Panc1 (cell line): ENCODE data around the gene ADGRB3.

Experiments
- POLR2AphosphoS5 ChIP-seq: IDR thresholded peaks from 2 replicates; pipeline ENCODE4 v1.6.1; 2012; ENCODE audit warnings: mild to moderate bottlenecking, low read depth, low read length, moderate library complexity
- SIN3A ChIP-seq: IDR thresholded peaks from 2 replicates; pipeline ENCODE4 v1.6.1; 2012; ENCODE audit warnings: low read depth, mild to moderate bottlenecking, low read length, moderate library complexity, borderline replicate concordance; ENCODE audit not compliant: insufficient read depth
- TCF7L2 ChIP-seq: IDR thresholded peaks from 2 replicates; pipeline ENCODE4 v1.6.1; 2011; ENCODE audit warnings: mild to moderate bottlenecking, low read depth, low read length, inconsistent platforms
- TF ChIP-seq, protein P1 (sequence below): fragments of 450-650 bp; IDR thresholded peaks from 2 replicates; pipeline ENCODE4 v1.5.1; 2017; ENCODE audit warnings: mild to moderate bottlenecking
- TF ChIP-seq, protein P2 (sequence below), 2 experiments: IDR thresholded peaks; 2 replicates each; pipeline ENCODE4 v1.6.1; 2011 to 2012; ENCODE audit warnings: low read depth in 2 of 2, control low read depth in 1 of 2, low read length in 1 of 2, mild to moderate bottlenecking in 1 of 2, moderate library complexity in 1 of 2; ENCODE audit not compliant: insufficient read depth in 1 of 2

DNA sequence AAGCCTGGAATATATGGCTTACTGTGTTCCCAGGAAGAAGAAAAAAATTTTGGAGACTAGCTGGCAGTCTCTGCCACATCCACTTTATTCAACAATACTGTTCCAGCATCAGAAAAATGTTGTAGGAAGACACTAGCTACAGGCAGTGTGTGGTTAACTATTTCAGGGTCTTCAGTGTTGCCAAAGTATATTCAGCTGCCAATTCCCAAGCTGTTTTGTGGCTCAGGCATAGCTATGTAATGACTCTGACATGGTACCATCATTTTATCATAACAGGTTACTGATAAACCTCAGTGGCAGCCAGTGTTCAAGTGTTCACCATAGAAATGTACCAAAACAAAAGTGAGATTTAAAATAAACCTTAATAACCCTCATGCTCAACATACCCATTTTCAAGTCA is 503.1 kb downstream of the ADGRB3 start:
- TF ChIP-seq TCF7L2 (no peak), SIN3A (no peak), POLR2AphosphoS5 (no peak)
- TF ChIP-seq, protein P1, sequence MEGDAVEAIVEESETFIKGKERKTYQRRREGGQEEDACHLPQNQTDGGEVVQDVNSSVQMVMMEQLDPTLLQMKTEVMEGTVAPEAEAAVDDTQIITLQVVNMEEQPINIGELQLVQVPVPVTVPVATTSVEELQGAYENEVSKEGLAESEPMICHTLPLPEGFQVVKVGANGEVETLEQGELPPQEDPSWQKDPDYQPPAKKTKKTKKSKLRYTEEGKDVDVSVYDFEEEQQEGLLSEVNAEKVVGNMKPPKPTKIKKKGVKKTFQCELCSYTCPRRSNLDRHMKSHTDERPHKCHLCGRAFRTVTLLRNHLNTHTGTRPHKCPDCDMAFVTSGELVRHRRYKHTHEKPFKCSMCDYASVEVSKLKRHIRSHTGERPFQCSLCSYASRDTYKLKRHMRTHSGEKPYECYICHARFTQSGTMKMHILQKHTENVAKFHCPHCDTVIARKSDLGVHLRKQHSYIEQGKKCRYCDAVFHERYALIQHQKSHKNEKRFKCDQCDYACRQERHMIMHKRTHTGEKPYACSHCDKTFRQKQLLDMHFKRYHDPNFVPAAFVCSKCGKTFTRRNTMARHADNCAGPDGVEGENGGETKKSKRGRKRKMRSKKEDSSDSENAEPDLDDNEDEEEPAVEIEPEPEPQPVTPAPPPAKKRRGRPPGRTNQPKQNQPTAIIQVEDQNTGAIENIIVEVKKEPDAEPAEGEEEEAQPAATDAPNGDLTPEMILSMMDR, result no peak
- TF ChIP-seq, protein P2, sequence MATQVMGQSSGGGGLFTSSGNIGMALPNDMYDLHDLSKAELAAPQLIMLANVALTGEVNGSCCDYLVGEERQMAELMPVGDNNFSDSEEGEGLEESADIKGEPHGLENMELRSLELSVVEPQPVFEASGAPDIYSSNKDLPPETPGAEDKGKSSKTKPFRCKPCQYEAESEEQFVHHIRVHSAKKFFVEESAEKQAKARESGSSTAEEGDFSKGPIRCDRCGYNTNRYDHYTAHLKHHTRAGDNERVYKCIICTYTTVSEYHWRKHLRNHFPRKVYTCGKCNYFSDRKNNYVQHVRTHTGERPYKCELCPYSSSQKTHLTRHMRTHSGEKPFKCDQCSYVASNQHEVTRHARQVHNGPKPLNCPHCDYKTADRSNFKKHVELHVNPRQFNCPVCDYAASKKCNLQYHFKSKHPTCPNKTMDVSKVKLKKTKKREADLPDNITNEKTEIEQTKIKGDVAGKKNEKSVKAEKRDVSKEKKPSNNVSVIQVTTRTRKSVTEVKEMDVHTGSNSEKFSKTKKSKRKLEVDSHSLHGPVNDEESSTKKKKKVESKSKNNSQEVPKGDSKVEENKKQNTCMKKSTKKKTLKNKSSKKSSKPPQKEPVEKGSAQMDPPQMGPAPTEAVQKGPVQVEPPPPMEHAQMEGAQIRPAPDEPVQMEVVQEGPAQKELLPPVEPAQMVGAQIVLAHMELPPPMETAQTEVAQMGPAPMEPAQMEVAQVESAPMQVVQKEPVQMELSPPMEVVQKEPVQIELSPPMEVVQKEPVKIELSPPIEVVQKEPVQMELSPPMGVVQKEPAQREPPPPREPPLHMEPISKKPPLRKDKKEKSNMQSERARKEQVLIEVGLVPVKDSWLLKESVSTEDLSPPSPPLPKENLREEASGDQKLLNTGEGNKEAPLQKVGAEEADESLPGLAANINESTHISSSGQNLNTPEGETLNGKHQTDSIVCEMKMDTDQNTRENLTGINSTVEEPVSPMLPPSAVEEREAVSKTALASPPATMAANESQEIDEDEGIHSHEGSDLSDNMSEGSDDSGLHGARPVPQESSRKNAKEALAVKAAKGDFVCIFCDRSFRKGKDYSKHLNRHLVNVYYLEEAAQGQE (IDR thresholded peaks at IDR 0.05; ENCODE audit: insufficient read depth in 1 of 2, low read depth in 2 of 2, low read length in 1 of 2), result no peak
